GM12878 (cell line): Measurements from ENCODE around the gene TNFSF9. TPM values are rescaled to one million over a fixed set of nuclear protein-coding genes. Genes with fewer than 3 reads are reported as not detected.

Experiments
- ATAC-seq: fragments of 200-7000 bp; cut with Tn5 transposase; 3 replicates; pipeline ENCODE4 v1.9.1; 2020; ENCODE audit warnings: mild to moderate bottlenecking, moderate library complexity
- BruUV-seq: library from RNA; stranded (reverse); fragments of 400-500 nt; replicated peaks from 2 replicates; lab custom pipeline; 2021; lab: Mats Ljungman, UMichigan
- CTCF ChIA-PET: fragments of 300-600 bp; sonication (Branson Sonifier 250); formaldehyde crosslinking; extraction: SDS; loops from one replicate; lab custom pipeline; 2021; ENCODE audit warnings: inconsistent platforms; lab: Yijun Ruan, JAX
- POLR2A ChIA-PET: fragments of 350-600 bp; formaldehyde crosslinking; extraction: SDS; loops from one replicate; lab custom pipeline; 2021; ENCODE audit warnings: inconsistent platforms; lab: Charles Lee
- RAD21 ChIA-PET: fragments of 300-600 bp; sonication (Branson Sonifier 250); formaldehyde crosslinking; loops from one replicate; lab custom pipeline; 2023; ENCODE audit warnings: antibody characterized with exemption; ENCODE audit not compliant: unreplicated experiment; lab: Charles Lee
- SMC1A ChIA-PET: fragments of 300-600 bp; sonication (Branson Sonifier 250); formaldehyde crosslinking; loops from one replicate; lab custom pipeline; 2023; ENCODE audit not compliant: unreplicated experiment, uncharacterized antibody; lab: Charles Lee
- DNase-seq: peaks from one replicate; pipeline ENCODE4 v3.0.0-alpha.2; 2011; ENCODE audit warnings: low read depth, low spot score
- FAIRE-seq: peaks from 3 replicates; lab custom pipeline; 2011; peaks lifted over from hg19 to GRCh38; lab: Jason Lieb, UNC
- H2AFZ ChIP-seq: 2 replicates; pipeline ENCODE4 v1.6.0; 2011; ENCODE audit warnings: low read depth, low read length, control low read depth; ENCODE audit not compliant: control insufficient read depth
- H3K27ac ChIP-seq: 2 replicates; pipeline ENCODE4 v1.5.1; 2011; ENCODE audit warnings: control low read depth; ENCODE audit not compliant: control insufficient read depth, insufficient read depth
- H3K27me3 ChIP-seq, 2 experiments: replicated peaks in 1 of 2; 2 replicates each; pipeline versions ENCODE4 v1.6.0 to v1.6.1; 2011; ENCODE audit warnings: low read length in 1 of 2; ENCODE audit not compliant: control insufficient read depth in 2 of 2, insufficient read depth in 2 of 2
- H3K36me3 ChIP-seq, 2 experiments: 2 replicates each; pipeline ENCODE4 v1.5.1; 2011; ENCODE audit warnings: low read length in 1 of 2; ENCODE audit not compliant: control insufficient read depth in 2 of 2, insufficient read depth in 2 of 2
- H3K4me1 ChIP-seq: 2 replicates; pipeline ENCODE4 v1.6.1; 2011; ENCODE audit warnings: mild to moderate bottlenecking, low read length, moderate library complexity, mixed read lengths; ENCODE audit not compliant: control insufficient read depth, insufficient read depth
- H3K4me2 ChIP-seq: 2 replicates; pipeline ENCODE4 v1.6.0; 2011; ENCODE audit warnings: control low read depth; ENCODE audit not compliant: control insufficient read depth, insufficient read depth
- H3K4me3 ChIP-seq: fragments of 200-600 bp; sonication (generic); 2 replicates; pipeline ENCODE4 v1.5.1; 2016
- H3K79me2 ChIP-seq: 2 replicates; pipeline ENCODE4 v1.6.0; 2011; ENCODE audit warnings: low read length; ENCODE audit not compliant: control insufficient read depth, insufficient read depth
- H3K9ac ChIP-seq: 2 replicates; pipeline ENCODE4 v1.8.0; 2011; ENCODE audit warnings: low read length, control low read depth, mixed read lengths; ENCODE audit not compliant: control insufficient read depth, insufficient read depth
- H3K9me3 ChIP-seq: replicated peaks from 3 replicates; pipeline ENCODE4 v1.5.1; 2011; ENCODE audit warnings: mild to moderate bottlenecking, low read length; ENCODE audit not compliant: control insufficient read depth, insufficient read depth
- H4K20me1 ChIP-seq: 2 replicates; pipeline ENCODE4 v1.6.0; 2011; ENCODE audit not compliant: control insufficient read depth, insufficient read depth
- ASH2L ChIP-seq: fragments of 300-600, 200-600 bp; sonication (generic); IDR thresholded peaks from 2 replicates; pipeline ENCODE4 v1.6.1; 2017; ENCODE audit warnings: low read depth, mild to moderate bottlenecking, borderline replicate concordance
- ATF3 ChIP-seq: IDR thresholded peaks from 2 replicates; pipeline ENCODE4 v1.6.1; 2011; ENCODE audit warnings: low read depth, mild to moderate bottlenecking, low read length, moderate library complexity, borderline replicate concordance; ENCODE audit errors: extremely low read depth
- ATF7 ChIP-seq: fragments of 450-650 bp; IDR thresholded peaks from 2 replicates; pipeline ENCODE4 v1.6.1; 2016; ENCODE audit warnings: low read depth, mild to moderate bottlenecking
- EGR1 ChIP-seq, 2 experiments: IDR thresholded peaks; 1 replicate in 1 of 2; 2 replicates in 1 of 2; pipeline ENCODE4 v1.6.1; 2011 to 2012; ENCODE audit warnings: low read depth in 2 of 2, low read length in 2 of 2, borderline replicate concordance in 1 of 2, mild to moderate bottlenecking in 1 of 2, moderate library complexity in 1 of 2
- HDGF ChIP-seq: fragments of 450-650 bp; IDR thresholded peaks from 2 replicates; pipeline ENCODE4 v1.6.1; 2016; ENCODE audit warnings: antibody characterized with exemption
- JUND ChIP-seq: IDR thresholded peaks from 2 replicates; pipeline ENCODE4 v1.6.1; 2012; ENCODE audit warnings: low read depth, mild to moderate bottlenecking, low read length, improper control_type of control experiment, moderate library complexity
- MTA2 ChIP-seq: fragments of 450-650 bp; IDR thresholded peaks from 2 replicates; pipeline ENCODE4 v1.6.1; 2016; ENCODE audit warnings: low read depth, mild to moderate bottlenecking, moderate library complexity
- NR2C2 ChIP-seq: IDR thresholded peaks from 2 replicates; pipeline ENCODE4 v1.6.1; 2011; ENCODE audit warnings: borderline replicate concordance, low read depth; ENCODE audit not compliant: control insufficient read depth, insufficient read length
- RB1 ChIP-seq: fragments of 450-650 bp; formaldehyde crosslinking; IDR thresholded peaks from 2 replicates; pipeline ENCODE4 v1.6.1; 2017; ENCODE audit warnings: mild to moderate bottlenecking, borderline replicate concordance
- SMAD1 ChIP-seq: fragments of 450-650 bp; IDR thresholded peaks from 2 replicates; pipeline ENCODE4 v1.6.1; 2018; ENCODE audit warnings: mild to moderate bottlenecking, low read depth; ENCODE audit not compliant: partially characterized antibody
- SREBF2 ChIP-seq: IDR thresholded peaks from 2 replicates; pipeline ENCODE4 v1.6.1; 2012; ENCODE audit warnings: mild to moderate bottlenecking, low read length
- ZZZ3 ChIP-seq: IDR thresholded peaks from 2 replicates; pipeline ENCODE4 v1.6.1; 2011; ENCODE audit warnings: low read depth; ENCODE audit not compliant: control insufficient read depth, insufficient read length
- WGBS: methylation state at CpG from one replicate; pipeline ENCODE4 v1.1.6; 2016; ENCODE audit warnings: low lambda C conversion rate; ENCODE audit not compliant: insufficient replicate concordance, insufficient coverage; ENCODE audit errors: missing lambda C conversion rate; 5-methylcytosine and 5-hydroxymethylcytosine counted together
- in situ Hi-C: fragments of 300-500 bp; cut with MboI; formaldehyde crosslinking; loops from 9 replicates; pipeline ENCODE4 v1.14.3; 2018; ENCODE audit warnings: mixed read lengths
- intact Hi-C: fragments of 100-400 bp; cut with micrococcal nuclease; formaldehyde crosslinking; loops from one replicate; pipeline ENCODE4 v1.14.2; 2022; ENCODE audit not compliant: unreplicated experiment
- polyA plus RNA-seq, 11 experiments: library from polyadenylated mRNA; depleted of rRNA in 4 of 11; unstranded in 6 of 11; stranded (reverse) in 5 of 11; fragments of >200 nt; fragmentation: Nextera tagmentation in 4 of 11; fragmentation: Illumina TruSeq in 1 of 11; extraction: Ambion mirVana in 4 of 11; extraction: Trizol in 1 of 11; gene quantifications; 1 replicate in 1 of 11; 2 replicates in 10 of 11; pipeline versions ENCODE4 v1.2.1 to v1.2.3, GENCODE V29; 2011 to 2016; ENCODE audit warnings: inconsistent platforms in 2 of 11, missing spikeins in 2 of 11, low read depth in 1 of 11
- total RNA-seq, 4 experiments: library from RNA; depleted of rRNA in 3 of 4; stranded (reverse); fragments of >200 nt in 3 of 4; fragmentation: Illumina TruSeq in 1 of 4; extraction: Trizol in 1 of 4; gene quantifications; 2 replicates each; pipeline versions ENCODE4 v1.2.1 to v1.2.3, GENCODE V29; 2013 to 2021

Gene TNFSF9
- total and polyA plus RNA-seq, 10 of the 15 experiments (the other 5 are each of a cell fraction or from before 2014, with no cell fraction given), result 6.2 to 75.3 (median 22.1) TPM

- TF ChIP-seq MTA2, result no peak
- no peak for TF ChIP-seq ATF7
- TF ChIP-seq, all 136 proteins: peak for 0
Measured at GRCh38 chr19:6514089-6514488, 16.7 kb upstream of the TNFSF9 start (continued).

DNA sequence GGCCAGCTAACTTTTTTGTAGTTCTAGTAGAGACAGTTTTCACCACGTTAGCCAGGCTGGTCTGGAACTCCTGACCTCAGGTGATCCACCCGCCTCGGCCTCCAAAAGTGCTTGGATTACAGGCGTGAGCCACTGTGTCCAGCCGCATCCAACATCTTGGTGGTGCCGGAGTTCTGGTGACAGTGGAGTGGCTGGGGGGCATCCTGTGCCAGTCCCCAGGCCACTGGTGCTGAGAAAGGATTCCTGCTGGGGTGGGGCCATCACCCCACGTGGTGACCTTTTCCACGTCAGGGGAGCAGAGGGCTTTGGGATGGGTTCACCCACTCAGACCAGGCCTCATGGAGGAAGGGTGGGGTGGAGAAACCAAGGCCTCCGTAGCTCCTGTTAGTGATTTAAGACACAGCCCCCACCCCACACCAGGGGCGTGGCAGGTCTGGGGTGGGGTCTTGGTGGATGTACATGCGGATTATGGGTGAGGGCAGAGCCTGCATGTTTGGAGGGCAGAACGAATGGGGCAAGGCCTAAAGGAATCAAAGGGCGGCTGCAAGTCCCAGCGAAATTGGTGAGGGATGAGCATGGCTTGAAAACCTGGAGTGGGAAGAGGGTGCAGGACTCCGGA lies 15.8 kb upstream of the TNFSF9 start:
- H3K4me1 ChIP-seq, result peaks cover 23% of the 10 kb centered on the region
- ATAC-seq (no peak), DNase-seq (no peak), FAIRE-seq (no peak)
- in situ Hi-C loops, result loop anchor here (5.0 kb wide), 2 partner anchors 222 to 347 kb away; partner anchors contain the start of genes GPR108 and TRIP10
- ChIA-PET POLR2A (interaction anchor here (0.8 kb wide), 1 partner anchor 52 kb away, joined by 3 read pairs; no protein-coding TSS in a partner anchor), CTCF (interaction anchor here (0.5 to 2.8 kb wide), 3 partner anchors 40 to 348 kb away, joined by 3 to 16 read pairs (median 3); no protein-coding TSS in a partner anchor), SMC1A (no interaction called here), RAD21 (no interaction called here)
- H3K9me3 ChIP-seq, result no peaks in the 10 kb centered on the region; the same call in 1 of the 3 replicates
- no TSS peak for BruUV-seq
- H3K27me3 ChIP-seq, result no peaks in the 10 kb centered on the region
- intact Hi-C loops, result no loop called here
- no peak overlapping the region for H3K4me2 ChIP-seq
- H3K27ac ChIP-seq, result no peak overlapping the region
- no peak overlapping the region for H3K4me3 ChIP-seq
- no peaks in the 10 kb centered on the region for H3K36me3 ChIP-seq
- TF ChIP-seq SREBF2, result no peak
- no peak for TF ChIP-seq ASH2L
- TF ChIP-seq EGR1 (IDR thresholded peaks at IDR 0.05; ENCODE audit: borderline replicate concordance in 1 of 2, low read depth in 2 of 2, low read length in 2 of 2), result no peak
- no peak for TF ChIP-seq HDGF
- TF ChIP-seq JUND, result no peak
- TF ChIP-seq ATF3, result no peak
- TF ChIP-seq RB1, result no peak
- no peak for TF ChIP-seq NR2C2
- TF ChIP-seq ZZZ3, result no peak
- TF ChIP-seq SMAD1, result no peak
- no peak overlapping the region for H2AFZ ChIP-seq
- WGBS, result 79% methylated on average over 15 of the region's 15 CpGs
- no peaks in the 10 kb centered on the region for H4K20me1 ChIP-seq
- H3K79me2 ChIP-seq, result peaks cover 14% of the 10 kb centered on the region
- no peak overlapping the region for H3K9ac ChIP-seq
